ENCODE measurements around the gene OBSCN. TPM values are rescaled to one million over a fixed set of nuclear protein-coding genes. Genes with fewer than 3 reads are reported as not detected.

OBSCN gene
- total RNA-seq, 2 experiments from 2014 or later: 29.5 to 45.2 TPM

DNA sequence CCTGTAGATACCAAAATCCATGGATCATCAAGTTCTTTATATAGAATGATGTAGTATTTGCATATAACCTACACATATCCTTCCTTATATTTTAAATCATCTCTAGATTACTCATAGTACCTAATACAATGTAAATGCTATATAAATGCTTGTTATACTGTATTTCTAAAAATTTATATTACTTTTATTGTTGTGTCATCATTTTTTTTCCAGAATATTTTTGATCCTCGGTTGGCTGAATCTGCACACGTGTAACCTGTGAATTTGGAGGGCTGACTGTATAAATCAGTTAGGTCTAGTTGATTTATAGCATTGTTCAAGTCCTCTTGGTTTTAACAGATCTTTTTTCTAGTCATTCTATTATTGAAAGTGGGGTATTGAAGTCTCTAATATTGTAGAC lies 23.3 kb downstream of the OBSCN start:
- no TSS peak for BruUV-seq (replicated peaks)
- Histone ChIP-seq H3K27ac (ENCODE audit: low read depth, low read length, poor library complexity, severe bottlenecking) (no peak overlapping the region), H3K9me3 (ENCODE audit: low read length) (peaks cover 12% of the 10 kb centered on the region; the same call in 1 of the 2 replicates), H3K4me1 (ENCODE audit: insufficient read depth, low read length, poor library complexity, severe bottlenecking) (no peaks in the 10 kb centered on the region), H3K4me3 (ENCODE audit: low read depth, low read length, poor library complexity, severe bottlenecking) (no peak overlapping the region), H3K79me2 (ENCODE audit: insufficient read depth, low read depth, low read length) (no peaks in the 10 kb centered on the region), H3K4me2 (ENCODE audit: low read length) (no peak overlapping the region), H3K36me3 (ENCODE audit: insufficient read depth, low read length) (peaks cover 75% of the 10 kb centered on the region), H4K20me1 (ENCODE audit: insufficient read depth, low read length) (no peaks in the 10 kb centered on the region), H2AFZ (ENCODE audit: low read length) (no peak overlapping the region), H3K9me2 (ENCODE audit: insufficient read depth, low read length) (no peaks in the 10 kb centered on the region)
- ChIA-PET POLR2A (no interaction called here), CTCF (ENCODE audit: unreplicated experiment) (no interaction called here)
- TF ChIP-seq EZH2phosphoT487 (IDR thresholded peaks at IDR 0.05; ENCODE audit: borderline replicate concordance, low read depth, low read length) (no peak), CTCF (conservative IDR thresholded peaks at IDR 0.05; ENCODE audit: low read length) (no peak)
- no peak for DNase-seq (ENCODE audit: low spot score)
- intact Hi-C loops (cut with micrococcal nuclease; ENCODE audit: unreplicated experiment): no loop called here

GRCh38 chr1:228233136-228233535 lies 25.3 kb downstream of the OBSCN start:
- Histone ChIP-seq H3K9me3 (ENCODE audit: low read length) (peaks cover 19% of the 10 kb centered on the region; the same call in 1 of the 2 replicates), H3K79me2 (ENCODE audit: insufficient read depth, low read depth, low read length) (no peaks in the 10 kb centered on the region), H4K20me1 (ENCODE audit: insufficient read depth, low read length) (no peaks in the 10 kb centered on the region), H2AFZ (ENCODE audit: low read length) (no peak overlapping the region), H3K27ac (ENCODE audit: low read depth, low read length, poor library complexity, severe bottlenecking) (no peak overlapping the region), H3K4me2 (ENCODE audit: low read length) (no peak overlapping the region), H3K36me3 (ENCODE audit: insufficient read depth, low read length) (peaks cover 79% of the 10 kb centered on the region), H3K4me3 (ENCODE audit: low read depth, low read length, poor library complexity, severe bottlenecking) (no peak overlapping the region), H3K9me2 (ENCODE audit: insufficient read depth, low read length) (no peaks in the 10 kb centered on the region), H3K4me1 (ENCODE audit: insufficient read depth, low read length, poor library complexity, severe bottlenecking) (no peaks in the 10 kb centered on the region)
- no peak for DNase-seq (ENCODE audit: low spot score)
- BruUV-seq (replicated peaks): no TSS peak
- ChIA-PET CTCF (ENCODE audit: unreplicated experiment) (no interaction called here), POLR2A (no interaction called here)
- TF ChIP-seq EZH2phosphoT487 (IDR thresholded peaks at IDR 0.05; ENCODE audit: borderline replicate concordance, low read depth, low read length) (no peak), CTCF (conservative IDR thresholded peaks at IDR 0.05; ENCODE audit: low read length) (no peak)
- intact Hi-C loops (cut with micrococcal nuclease; ENCODE audit: unreplicated experiment): no loop called here

DNA sequence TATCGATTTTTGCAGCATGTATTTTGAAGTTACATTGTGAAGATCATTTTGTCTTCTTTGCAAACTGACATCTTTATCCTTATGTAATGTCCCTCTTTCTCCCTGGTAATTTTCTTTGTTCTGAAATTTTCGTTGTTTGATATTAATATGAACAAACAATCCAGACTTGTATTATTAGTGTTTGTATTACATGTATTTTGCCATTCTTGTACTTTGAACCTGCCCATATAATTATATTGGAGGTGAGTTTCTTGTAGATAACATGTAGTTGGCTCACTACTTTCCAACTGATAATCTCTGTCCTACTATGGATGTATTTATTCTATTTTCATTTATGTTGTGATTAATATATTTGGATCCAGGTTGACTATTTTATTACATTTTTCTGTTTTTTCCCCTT lies 27.1 kb downstream of the OBSCN start:
- POLR2A ChIA-PET: no interaction called here
- H3K79me2 ChIP-seq (ENCODE audit: insufficient read depth, low read depth, low read length): no peaks in the 10 kb centered on the region
- TF ChIP-seq CTCF (conservative IDR thresholded peaks at IDR 0.05; ENCODE audit: low read length) (no peak), EZH2phosphoT487 (IDR thresholded peaks at IDR 0.05; ENCODE audit: borderline replicate concordance, low read depth, low read length) (no peak)
- no peak overlapping the region for H3K4me3 ChIP-seq (ENCODE audit: low read depth, low read length, poor library complexity, severe bottlenecking)
- no peak overlapping the region for H3K27ac ChIP-seq (ENCODE audit: low read depth, low read length, poor library complexity, severe bottlenecking)
- no peak overlapping the region for H2AFZ ChIP-seq (ENCODE audit: low read length)
- CTCF ChIA-PET (ENCODE audit: unreplicated experiment): no interaction called here
- H3K4me2 ChIP-seq (ENCODE audit: low read length): no peak overlapping the region
- peaks cover 19% of the 10 kb centered on the region; the same call in 1 of the 2 replicates for H3K9me3 ChIP-seq (ENCODE audit: low read length)
- no TSS peak for BruUV-seq (replicated peaks)
- intact Hi-C loops (cut with micrococcal nuclease; ENCODE audit: unreplicated experiment): no loop called here
- H3K36me3 ChIP-seq (ENCODE audit: insufficient read depth, low read length): peaks cover 85% of the 10 kb centered on the region
- no peaks in the 10 kb centered on the region for H3K4me1 ChIP-seq (ENCODE audit: insufficient read depth, low read length, poor library complexity, severe bottlenecking)
- no peaks in the 10 kb centered on the region for H3K9me2 ChIP-seq (ENCODE audit: insufficient read depth, low read length)
- no peaks in the 10 kb centered on the region for H4K20me1 ChIP-seq (ENCODE audit: insufficient read depth, low read length)
- no peak for DNase-seq (ENCODE audit: low spot score)

All from OCI-LY7 (cell line).